Neural crest cell (in vitro differentiated cells): ENCODE results near the gene RANBP17. TPM values are rescaled to one million over a fixed set of nuclear protein-coding genes. Genes with fewer than 3 reads are reported as not detected.
A peak's percentile ranks its signal among the peaks of the same experiment; 100 is the strongest.
"Not testable (repeated sequence)": the region's sequence is repeated elsewhere in the genome, so short reads cannot be mapped to it uniquely, and the experiment has no call there.

Experiments
- DNase-seq: peaks from one replicate; pipeline ENCODE4 v3.0.0; 2021; ENCODE audit warnings: low read depth, mixed read lengths, low spot score
- H3K27ac Mint-ChIP-seq: one replicate; pipeline ENCODE4 v1.8.0; 2021; ENCODE audit warnings: mild to moderate bottlenecking, mixed read lengths; ENCODE audit not compliant: unreplicated experiment
- H3K27me3 Mint-ChIP-seq: 2 replicates; pipeline ENCODE4 v1.8.0; 2021; ENCODE audit warnings: low read depth, mild to moderate bottlenecking, mixed read lengths
- H3K36me3 Mint-ChIP-seq: 2 replicates; pipeline ENCODE4 v1.8.0; 2021; ENCODE audit warnings: low read depth, mild to moderate bottlenecking, mixed read lengths
- H3K4me1 Mint-ChIP-seq: 2 replicates; pipeline ENCODE4 v1.8.0; 2021; ENCODE audit warnings: mixed read lengths
- H3K4me3 Mint-ChIP-seq: one replicate; pipeline ENCODE4 v1.8.0; 2021; ENCODE audit warnings: mild to moderate bottlenecking, mixed read lengths
- H3K9me3 Mint-ChIP-seq: 2 replicates; pipeline ENCODE4 v1.8.0; 2021; ENCODE audit warnings: mixed read lengths
- total RNA-seq: library from RNA; stranded (reverse); gene quantifications from 2 replicates; pipeline ENCODE4 v1.2.1, GENCODE V29; 2021
- TF ChIP-seq, protein P1 (sequence below): fragments of 200-600 bp; sonication (generic); conservative IDR thresholded peaks from 2 replicates; pipeline ENCODE4 v1.5.0; 2021; ENCODE audit warnings: antibody characterized with exemption, mild to moderate bottlenecking

RANBP17 gene
- total RNA-seq, 1 donor from 2014 or later = 26.9 TPM

DNA sequence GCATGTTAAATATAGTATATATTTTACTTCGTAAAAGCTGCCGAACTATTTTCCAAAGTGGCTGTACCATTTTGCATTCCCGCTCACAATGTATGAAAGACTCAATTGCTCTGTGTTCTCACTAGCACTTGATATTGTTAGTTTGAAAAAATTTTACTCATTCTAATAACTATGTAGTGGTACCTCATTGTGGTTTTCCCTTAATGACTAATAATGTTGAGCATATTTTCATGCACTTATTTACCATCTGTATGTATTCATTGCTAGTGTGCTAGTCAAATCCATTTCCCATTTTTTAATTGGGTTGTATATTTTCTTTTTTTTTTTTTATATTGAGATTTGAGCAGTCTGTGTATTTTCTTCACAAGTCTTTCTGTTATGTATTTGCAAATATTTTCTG, 58.4 kb downstream of the RANBP17 start:
- H3K4me1 Mint-ChIP-seq = peaks cover 13% of the 10 kb centered on the region
- H3K27me3 Mint-ChIP-seq = no peaks in the 10 kb centered on the region
- H3K27ac Mint-ChIP-seq = no peak overlapping the region
- no peak overlapping the region for H3K4me3 Mint-ChIP-seq
- TF ChIP-seq, protein P1, sequence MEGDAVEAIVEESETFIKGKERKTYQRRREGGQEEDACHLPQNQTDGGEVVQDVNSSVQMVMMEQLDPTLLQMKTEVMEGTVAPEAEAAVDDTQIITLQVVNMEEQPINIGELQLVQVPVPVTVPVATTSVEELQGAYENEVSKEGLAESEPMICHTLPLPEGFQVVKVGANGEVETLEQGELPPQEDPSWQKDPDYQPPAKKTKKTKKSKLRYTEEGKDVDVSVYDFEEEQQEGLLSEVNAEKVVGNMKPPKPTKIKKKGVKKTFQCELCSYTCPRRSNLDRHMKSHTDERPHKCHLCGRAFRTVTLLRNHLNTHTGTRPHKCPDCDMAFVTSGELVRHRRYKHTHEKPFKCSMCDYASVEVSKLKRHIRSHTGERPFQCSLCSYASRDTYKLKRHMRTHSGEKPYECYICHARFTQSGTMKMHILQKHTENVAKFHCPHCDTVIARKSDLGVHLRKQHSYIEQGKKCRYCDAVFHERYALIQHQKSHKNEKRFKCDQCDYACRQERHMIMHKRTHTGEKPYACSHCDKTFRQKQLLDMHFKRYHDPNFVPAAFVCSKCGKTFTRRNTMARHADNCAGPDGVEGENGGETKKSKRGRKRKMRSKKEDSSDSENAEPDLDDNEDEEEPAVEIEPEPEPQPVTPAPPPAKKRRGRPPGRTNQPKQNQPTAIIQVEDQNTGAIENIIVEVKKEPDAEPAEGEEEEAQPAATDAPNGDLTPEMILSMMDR = no peak
- H3K9me3 Mint-ChIP-seq = no peaks in the 10 kb centered on the region
- H3K36me3 Mint-ChIP-seq = peaks cover 12% of the 10 kb centered on the region
- no peak for DNase-seq

DNA sequence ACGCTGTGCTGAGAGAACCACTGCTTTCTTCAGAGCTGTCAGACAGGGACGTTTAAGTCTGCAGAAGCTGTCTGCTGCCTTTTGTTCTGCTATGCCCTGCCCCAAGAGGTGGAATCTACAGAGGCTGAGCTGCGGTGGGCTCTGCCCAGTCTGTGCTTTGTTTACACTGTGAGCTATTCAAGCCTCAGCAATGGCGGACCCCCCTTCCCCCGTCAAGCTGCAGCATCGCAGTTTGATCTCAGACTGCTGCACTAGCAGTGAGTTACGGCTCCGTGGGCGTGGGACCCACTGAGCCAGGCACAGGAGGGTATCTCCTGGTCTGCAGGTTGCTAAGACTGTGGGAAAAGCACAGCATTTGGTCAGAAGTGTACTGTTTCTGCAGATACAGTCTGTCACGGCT, 60.5 kb downstream of the RANBP17 start:
- peak overlapping the region; percentile 59 for H3K27ac Mint-ChIP-seq
- H3K9me3 Mint-ChIP-seq, H3K27me3 Mint-ChIP-seq: not testable (repeated sequence)
- H3K36me3 Mint-ChIP-seq = peaks cover 12% of the 10 kb centered on the region
- DNase-seq = peak; percentile 25
- H3K4me3 Mint-ChIP-seq = peak overlapping the region; percentile 69
- peaks cover 13% of the 10 kb centered on the region for H3K4me1 Mint-ChIP-seq

DNA sequence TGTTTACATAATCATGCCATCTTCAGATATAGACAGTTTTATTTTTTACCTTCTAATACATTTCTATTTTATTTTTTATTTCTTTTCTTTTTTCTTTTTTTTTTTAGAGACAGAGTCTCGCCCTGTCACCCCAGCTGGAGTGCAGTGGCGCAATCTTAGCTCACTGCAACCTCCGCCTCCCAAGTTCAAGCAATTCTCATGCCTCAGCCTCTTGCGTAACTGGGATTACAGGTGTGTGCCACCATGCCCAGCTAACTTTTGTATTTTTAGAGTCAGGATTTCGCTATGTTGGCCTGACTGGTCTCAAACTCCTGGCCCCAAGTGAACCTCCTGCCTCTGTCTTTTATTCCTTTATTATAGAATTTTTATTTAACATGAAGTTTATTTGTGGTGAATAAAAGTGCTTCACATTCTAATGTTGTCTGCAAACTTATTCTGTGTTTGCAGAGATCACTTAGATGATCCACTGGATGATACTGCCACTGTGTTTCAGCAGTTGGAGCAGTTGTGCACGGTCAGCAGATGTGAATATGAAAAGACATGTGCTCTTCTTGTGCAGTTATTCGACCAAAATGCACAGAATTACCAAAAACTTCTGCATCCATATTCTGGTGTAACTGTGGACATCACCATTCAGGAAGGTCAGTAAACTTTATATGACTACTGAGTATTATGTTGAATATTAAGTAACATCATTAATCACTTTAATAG, 62.2 kb downstream of the RANBP17 start:
- peaks cover 15% of the 10 kb centered on the region for H3K36me3 Mint-ChIP-seq
- H3K9me3 Mint-ChIP-seq = no peaks in the 10 kb centered on the region
- no peak overlapping the region for H3K4me3 Mint-ChIP-seq
- no peak for DNase-seq
- H3K27me3 Mint-ChIP-seq = no peaks in the 10 kb centered on the region
- H3K4me1 Mint-ChIP-seq = peaks cover 13% of the 10 kb centered on the region
- TF ChIP-seq, protein P1 = no peak
- no peak overlapping the region for H3K27ac Mint-ChIP-seq

DNA sequence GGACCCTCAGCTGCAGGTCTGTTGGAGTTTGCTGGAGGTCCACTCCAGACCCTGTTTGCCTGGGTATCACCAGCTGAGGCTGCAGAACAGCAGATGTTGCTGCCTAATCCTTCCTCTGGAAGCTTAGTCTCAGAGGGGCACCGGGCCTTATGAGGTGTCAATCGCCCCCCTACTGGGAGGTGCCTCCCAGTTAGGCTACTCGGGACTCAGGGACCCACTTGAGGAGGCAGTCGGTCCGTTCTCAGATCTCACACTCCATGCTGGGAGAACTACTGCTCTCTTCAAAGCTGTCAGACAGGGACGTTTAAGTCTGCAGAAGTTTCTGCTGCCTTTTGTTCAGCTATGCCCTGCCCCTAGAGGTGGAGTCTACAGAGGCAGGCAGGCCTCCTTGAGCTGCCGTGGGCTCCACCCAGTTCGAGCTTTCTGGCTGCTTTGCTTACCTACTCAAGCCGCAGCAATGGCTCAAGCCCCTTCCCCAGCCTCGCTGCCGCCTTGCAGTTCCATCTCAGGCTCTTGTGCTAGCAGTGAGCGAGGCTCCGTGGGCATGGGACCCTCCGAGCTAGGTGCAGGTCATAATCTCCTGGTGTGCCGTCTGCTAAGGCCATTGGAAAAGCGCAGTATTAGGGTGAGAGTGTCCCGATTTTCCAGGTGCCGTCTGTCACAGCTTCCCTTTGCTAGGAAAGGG, 73.9 kb downstream of the RANBP17 start:
- H3K36me3 Mint-ChIP-seq = peaks cover 45% of the 10 kb centered on the region
- H3K27ac Mint-ChIP-seq, H3K4me1 Mint-ChIP-seq, DNase-seq, H3K4me3 Mint-ChIP-seq, H3K27me3 Mint-ChIP-seq, H3K9me3 Mint-ChIP-seq: not testable (repeated sequence)

DNA sequence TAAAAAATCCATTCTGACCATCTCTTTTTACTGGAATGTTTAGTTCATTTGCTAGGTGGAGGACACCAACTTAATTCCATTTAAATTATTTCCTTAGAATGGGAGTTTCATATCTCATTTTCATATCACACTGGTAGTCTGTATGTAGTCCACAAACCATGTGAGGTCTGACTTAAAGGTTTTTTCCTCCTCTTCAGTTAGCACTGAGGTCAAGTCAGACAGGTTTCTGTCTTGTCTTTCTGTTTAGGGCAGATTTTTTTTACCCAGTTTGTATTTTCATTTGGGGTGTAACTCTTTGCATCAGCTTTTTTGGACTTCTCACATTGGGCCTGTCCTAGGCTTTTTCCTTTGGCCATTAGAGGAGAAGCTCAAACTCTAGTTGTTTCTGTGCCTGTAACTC, 75.3 kb downstream of the RANBP17 start:
- H3K4me1 Mint-ChIP-seq = no peaks in the 10 kb centered on the region
- no peak for DNase-seq
- no peaks in the 10 kb centered on the region for H3K27me3 Mint-ChIP-seq
- peaks cover 39% of the 10 kb centered on the region for H3K36me3 Mint-ChIP-seq
- no peak overlapping the region for H3K4me3 Mint-ChIP-seq
- peaks cover 4% of the 10 kb centered on the region for H3K9me3 Mint-ChIP-seq
- H3K27ac Mint-ChIP-seq = no peak overlapping the region
- TF ChIP-seq, protein P1 = no peak

DNA sequence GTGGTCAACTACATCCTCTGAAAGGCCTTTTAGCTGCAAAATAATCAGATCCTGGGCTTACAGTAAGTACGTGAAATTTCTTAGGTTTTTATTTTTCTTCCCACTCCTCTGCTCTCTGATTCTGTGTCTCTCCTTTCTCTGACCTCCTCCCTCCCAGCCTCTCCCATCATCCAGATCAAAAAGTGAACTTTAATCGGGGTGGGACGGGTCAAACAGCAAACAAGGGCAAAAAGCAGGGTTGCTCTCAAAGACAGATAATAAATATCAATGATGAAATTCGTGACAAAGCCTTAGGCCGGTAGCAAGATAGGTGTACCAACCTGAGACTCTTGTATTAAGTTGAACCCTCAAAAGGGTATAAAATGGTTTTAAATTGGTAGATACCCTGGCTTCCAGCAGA, 76.1 kb downstream of the RANBP17 start:
- H3K27ac Mint-ChIP-seq = no peak overlapping the region
- H3K36me3 Mint-ChIP-seq = peaks cover 36% of the 10 kb centered on the region
- TF ChIP-seq, protein P1 = no peak
- no peak overlapping the region for H3K4me3 Mint-ChIP-seq
- no peaks in the 10 kb centered on the region for H3K4me1 Mint-ChIP-seq
- H3K27me3 Mint-ChIP-seq = no peaks in the 10 kb centered on the region
- peaks cover 4% of the 10 kb centered on the region for H3K9me3 Mint-ChIP-seq
- no peak for DNase-seq
